HG02973 (cell line): ENCODE data around the gene PALB2.

Experiments
- ATAC-seq: cut with Tn5 transposase; IDR thresholded peaks from one replicate; pipeline ENCODE4 v1.9.1; 2021; ENCODE audit warnings: moderate library complexity; ENCODE audit not compliant: unreplicated experiment

PALB2 gene

GRCh38 chr16:23556881-23557778, 84.0 kb downstream of the PALB2 start, which contains the start of the genes EARS2 and UBFD1:
TSS of gene EARS2 (minus strand) at chr16:23557350. CDS start at chr16:23557343, 7 bp downstream.
TSS of gene UBFD1 (plus strand) at chr16:23557727. CDS start at chr16:23557743, 16 bp downstream.
- peak; percentile 85 for ATAC-seq

GRCh38 chr16:23554536-23554935, 86.6 kb downstream of the PALB2 start:
- ATAC-seq, result no peak
